Heart right ventricle (tissue), 16 donors: ENCODE results near the gene TMPO. TPM values are rescaled to one million over a fixed set of nuclear protein-coding genes. Genes with fewer than 3 reads are reported as not detected.

Experiments
- ATAC-seq, 8 donors: fragments of 200-7000 bp; cut with Tn5 transposase; one replicate each; pipeline ENCODE4 v1.9.1; 2020; ENCODE audit warnings: mild to moderate bottlenecking in 8 of 8, moderate library complexity in 8 of 8, moderate number of reproducible peaks in 1 of 8
- DNase-seq, 2 donors: peaks; one replicate each; pipeline ENCODE4 v3.0.0-alpha.2; 2020
- H3K27ac ChIP-seq, 10 donors: fragments of 200-600 bp; sonication (generic) in 2 of 10; one replicate each; pipeline versions ENCODE4 v1.5.0 to v1.8.0; 2020 to 2022; ENCODE audit warnings: mild to moderate bottlenecking in 3 of 10
- H3K27me3 ChIP-seq, 7 donors: fragments of 200-600 bp; one replicate each; pipeline ENCODE4 v1.8.0; 2021 to 2022; ENCODE audit warnings: mild to moderate bottlenecking in 2 of 7
- H3K36me3 ChIP-seq, 9 donors: fragments of 200-600 bp; sonication (generic) in 1 of 9; one replicate each; pipeline versions ENCODE4 v1.5.0 to v1.8.0; 2020 to 2022; ENCODE audit warnings: mild to moderate bottlenecking in 2 of 9
- H3K4me1 ChIP-seq, 9 donors: fragments of 200-600 bp; sonication (generic) in 1 of 9; one replicate each; pipeline versions ENCODE4 v1.5.0 to v1.8.0; 2020 to 2022; ENCODE audit warnings: mild to moderate bottlenecking in 4 of 9
- H3K4me3 ChIP-seq, 10 donors: fragments of 200-600 bp; sonication (generic) in 2 of 10; one replicate each; pipeline versions ENCODE4 v1.5.0 to v1.8.0; 2020 to 2022; ENCODE audit warnings: mild to moderate bottlenecking in 7 of 10, moderate library complexity in 2 of 10
- H3K9me3 ChIP-seq, 11 donors: fragments of 200-600 bp in 10 of 11; sonication (generic) in 2 of 11; one replicate each; pipeline versions ENCODE4 v1.5.0 to v1.8.0; 2013 to 2022; ENCODE audit warnings: mild to moderate bottlenecking in 2 of 11, control low read depth in 1 of 11, moderate library complexity in 1 of 11
- WGBS, 2 donors: extraction: QIAGEN DNeasy Blood & Tissue Kit; methylation state at CpG; one replicate each; pipeline ENCODE4 v1.1.7; 2013; ENCODE audit warnings: inconsistent platforms in 1 of 2; 5-methylcytosine and 5-hydroxymethylcytosine counted together
- intact Hi-C, 10 donors: fragments of 100-400 bp; cut with DNase I; formaldehyde crosslinking; loops; one replicate each; pipeline versions ENCODE4 v1.11.1 to v1.14.2; 2022
- polyA plus RNA-seq, 2 donors: library from polyadenylated mRNA; stranded (reverse); fragments of 200-250 nt; gene quantifications; one replicate each; pipeline ENCODE4 v1.2.3, GENCODE V29; 2013
- total RNA-seq, 10 donors: library from RNA; stranded (reverse); fragmentation: NEBNext Ultra II Directional in 3 of 10; extraction: Animal tissue kit (Norgen Biotek cat#: 25700) in 3 of 10; gene quantifications; one replicate each; pipeline versions ENCODE4 v1.2.1 to v1.2.4, GENCODE V29; 2021 to 2023
- TF ChIP-seq, protein P1 (sequence below), 9 donors: fragments of 200-600 bp; sonication (generic) in 2 of 9; IDR thresholded peaks; one replicate each; pipeline versions ENCODE4 v1.5.0 to v1.8.0; 2021 to 2022; ENCODE audit warnings: antibody characterized with exemption in 9 of 9, mild to moderate bottlenecking in 5 of 9, moderate library complexity in 1 of 9
- donor health status: Arrhythmogenic right ventricular cardiomyopathy.
- donor health status: ischemic (EF 13 %, LVEDD 7.1; RV severe dilation, severe dysfunction).
- donor health status: healthy with polysubstance abuse.
- donor health status: DM: no; HTN: yes; CAD: no.
- donor health status: DM: no; HTN: no; CAD: no.
- donor health status: ischemic (EF 25% LVEDD 6.9; RV normal size, moderate dysfunction).
- donor health status: ischemic (EF 25% LVEDD 5.7; RV mildly dilated, moderate dysfunction).
- donor health status: healthy.
- donor health status: DM: yes; HTN: yes; CAD: no.
- donor health status: Ischemic cardiomyopathy.
- donor health status: ischemic (EF 35%, LVEDD 5.7; RV mildly dilated, moderate dysfunction).
- donor health status: nonischemic (EF 11% LVEDD 7.7; RV severe dilation, severe dysfunction).
- donor health status: DM: yes; HTN: yes; CAD: no.
- donor health status: PGD.
- donor health status: ischemic (EF 29% LVEDD 5.4; RV normal size, mild dysfunction).
- donor health status: nonischemic (EF 23%, LVEDD 6.1; RV moderate dilation, normal function).

Gene TMPO
- total and polyA plus RNA-seq, 12 donors: 9.1 to 27.6 (median 12.8) TPM

DNA sequence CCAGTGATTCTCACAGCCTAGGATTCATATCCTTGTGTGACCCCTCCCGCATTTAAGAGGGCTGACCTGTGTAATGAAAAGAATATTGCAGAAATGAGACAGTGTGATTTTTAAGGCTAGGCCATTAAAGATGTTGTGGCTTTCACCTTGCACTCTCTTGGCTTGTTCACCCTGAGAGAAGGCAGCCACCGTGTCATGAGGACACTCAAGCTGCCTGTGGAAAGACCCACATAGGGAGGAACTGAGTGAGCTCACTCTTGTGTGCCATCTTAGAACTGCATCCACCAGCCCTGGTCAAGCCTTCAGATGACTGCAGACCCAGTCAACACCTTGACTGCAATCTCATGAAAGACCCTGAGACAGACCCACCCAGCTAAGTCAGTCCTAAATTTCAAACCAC lies 46.3 kb upstream of the TMPO start:
- DNase-seq (no peak), ATAC-seq (no peak)
- WGBS, 2 donors: 93% methylated on average over 2 of the region's 2 CpGs
- TF ChIP-seq, protein P1, sequence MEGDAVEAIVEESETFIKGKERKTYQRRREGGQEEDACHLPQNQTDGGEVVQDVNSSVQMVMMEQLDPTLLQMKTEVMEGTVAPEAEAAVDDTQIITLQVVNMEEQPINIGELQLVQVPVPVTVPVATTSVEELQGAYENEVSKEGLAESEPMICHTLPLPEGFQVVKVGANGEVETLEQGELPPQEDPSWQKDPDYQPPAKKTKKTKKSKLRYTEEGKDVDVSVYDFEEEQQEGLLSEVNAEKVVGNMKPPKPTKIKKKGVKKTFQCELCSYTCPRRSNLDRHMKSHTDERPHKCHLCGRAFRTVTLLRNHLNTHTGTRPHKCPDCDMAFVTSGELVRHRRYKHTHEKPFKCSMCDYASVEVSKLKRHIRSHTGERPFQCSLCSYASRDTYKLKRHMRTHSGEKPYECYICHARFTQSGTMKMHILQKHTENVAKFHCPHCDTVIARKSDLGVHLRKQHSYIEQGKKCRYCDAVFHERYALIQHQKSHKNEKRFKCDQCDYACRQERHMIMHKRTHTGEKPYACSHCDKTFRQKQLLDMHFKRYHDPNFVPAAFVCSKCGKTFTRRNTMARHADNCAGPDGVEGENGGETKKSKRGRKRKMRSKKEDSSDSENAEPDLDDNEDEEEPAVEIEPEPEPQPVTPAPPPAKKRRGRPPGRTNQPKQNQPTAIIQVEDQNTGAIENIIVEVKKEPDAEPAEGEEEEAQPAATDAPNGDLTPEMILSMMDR (IDR thresholded peaks at IDR 0.05): no peak
- H3K9me3 ChIP-seq: no peaks in the 10 kb centered on the region
- intact Hi-C loops: no loop called here
- H3K4me1 ChIP-seq: peaks cover 0 to 37% (median 3%) of the 10 kb centered on the region in 9 donors
- H3K27me3 ChIP-seq: no peaks in the 10 kb centered on the region
- H3K4me3 ChIP-seq: no peak overlapping the region
- H3K27ac ChIP-seq: no peak overlapping the region
- no peaks in the 10 kb centered on the region for H3K36me3 ChIP-seq

DNA sequence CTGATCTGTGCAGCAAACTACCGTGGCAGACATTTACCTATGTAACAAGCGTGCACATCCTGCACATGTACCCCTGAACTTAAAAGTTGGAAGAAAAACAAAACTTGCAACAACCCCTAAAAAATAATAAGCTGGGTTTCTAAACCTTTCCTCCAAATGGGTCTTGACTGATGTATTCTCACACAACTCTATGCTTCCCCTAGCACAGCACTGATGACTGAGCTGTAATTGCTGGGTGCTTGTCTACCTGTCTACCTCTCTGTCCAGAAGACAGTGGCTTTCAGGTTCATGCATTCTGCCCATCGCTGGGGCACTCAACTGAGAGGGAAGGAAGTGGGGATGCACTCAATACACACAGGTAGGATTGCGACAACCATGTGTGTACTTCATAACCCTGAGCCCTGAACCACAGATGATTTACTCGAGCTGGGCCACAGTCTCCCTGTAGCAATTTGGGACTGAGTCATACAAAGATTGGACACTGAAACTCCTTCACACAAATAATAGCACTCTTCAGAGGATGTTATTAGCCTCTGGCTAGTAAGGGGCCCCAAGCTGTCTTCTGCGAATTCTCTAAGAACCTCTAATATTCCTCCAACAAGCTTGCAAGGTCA lies 44.8 kb upstream of the TMPO start:
- H3K4me1 ChIP-seq: peaks cover 0 to 25% (median 9%) of the 10 kb centered on the region in 9 donors
- 84 to 94% methylated on average over 6 of the region's 6 CpGs for WGBS, 2 donors
- DNase-seq (no peak), ATAC-seq (peak in 1 of 8 donors; percentile 19)
- no peaks in the 10 kb centered on the region for H3K9me3 ChIP-seq
- TF ChIP-seq, protein P1 (IDR thresholded peaks at IDR 0.05): no peak
- no peaks in the 10 kb centered on the region for H3K36me3 ChIP-seq
- H3K27me3 ChIP-seq: no peaks in the 10 kb centered on the region
- peak overlapping the region in 1 of 10 donors; percentile 7 for H3K27ac ChIP-seq
- intact Hi-C loops: no loop called here
- no peak overlapping the region for H3K4me3 ChIP-seq

- ATAC-seq (peak in 3 of 8 donors; percentile 56 to 90 (median 68)), DNase-seq (no peak)
- H3K36me3 ChIP-seq: no peaks in the 10 kb centered on the region
- H3K4me1 ChIP-seq: peaks cover 0 to 22% (median 10%) of the 10 kb centered on the region in 9 donors
- WGBS, 2 donors: 52 to 80% methylated on average over 3 of the region's 3 CpGs
- no peak overlapping the region for H3K4me3 ChIP-seq
- TF ChIP-seq, protein P1 (IDR thresholded peaks at IDR 0.05): no peak
- intact Hi-C loops: no loop called here
- no peaks in the 10 kb centered on the region for H3K9me3 ChIP-seq
- peak overlapping the region in 2 of 10 donors; percentile 7 to 22 for H3K27ac ChIP-seq
- H3K27me3 ChIP-seq: no peaks in the 10 kb centered on the region
These were observed 44.3 kb upstream of the TMPO start for GRCh38 chr12:98471085-98471484.

GRCh38 chr12:98475565-98475908 lies 39.9 kb upstream of the TMPO start:
- intact Hi-C loops: no loop called here
- H3K9me3 ChIP-seq: no peaks in the 10 kb centered on the region
- H3K27me3 ChIP-seq: no peaks in the 10 kb centered on the region
- no peaks in the 10 kb centered on the region for H3K36me3 ChIP-seq
- ATAC-seq (peak in 1 of 8 donors; percentile 21), DNase-seq (no peak)
- no peak overlapping the region for H3K4me3 ChIP-seq
- H3K27ac ChIP-seq: peak overlapping the region in 4 of 10 donors; percentile 29 to 56 (median 46)
- TF ChIP-seq, protein P1 (IDR thresholded peaks at IDR 0.05): no peak
- peaks cover 0 to 11% (median 7%) of the 10 kb centered on the region in 9 donors for H3K4me1 ChIP-seq
